Endometrial microvascular endothelial cells (primary cell): ENCODE data around the gene SPDYA. TPM values are rescaled to one million over a fixed set of nuclear protein-coding genes. Genes with fewer than 3 reads are reported as not detected.
"Not testable (repeated sequence)": the region's sequence is repeated elsewhere in the genome, so short reads cannot be mapped to it uniquely, and the experiment has no call there.

Source experiments
- in situ Hi-C: cut with HindIII; loops from 2 replicates; pipeline ENCODE4 v1.10.0; 2017; ENCODE audit warnings: low sequenced_read_pairs, low pct_unique_long_range_greater_than_20kb; ENCODE audit errors: inconsistent ontology term
- total RNA-seq: library from RNA; depleted of rRNA; stranded (reverse); fragments of >200 nt; gene quantifications from one replicate; pipeline ENCODE4 v1.2.3, GENCODE V29; 2015; ENCODE audit errors: inconsistent ontology term

SPDYA gene
- total RNA-seq, result not detected

DNA sequence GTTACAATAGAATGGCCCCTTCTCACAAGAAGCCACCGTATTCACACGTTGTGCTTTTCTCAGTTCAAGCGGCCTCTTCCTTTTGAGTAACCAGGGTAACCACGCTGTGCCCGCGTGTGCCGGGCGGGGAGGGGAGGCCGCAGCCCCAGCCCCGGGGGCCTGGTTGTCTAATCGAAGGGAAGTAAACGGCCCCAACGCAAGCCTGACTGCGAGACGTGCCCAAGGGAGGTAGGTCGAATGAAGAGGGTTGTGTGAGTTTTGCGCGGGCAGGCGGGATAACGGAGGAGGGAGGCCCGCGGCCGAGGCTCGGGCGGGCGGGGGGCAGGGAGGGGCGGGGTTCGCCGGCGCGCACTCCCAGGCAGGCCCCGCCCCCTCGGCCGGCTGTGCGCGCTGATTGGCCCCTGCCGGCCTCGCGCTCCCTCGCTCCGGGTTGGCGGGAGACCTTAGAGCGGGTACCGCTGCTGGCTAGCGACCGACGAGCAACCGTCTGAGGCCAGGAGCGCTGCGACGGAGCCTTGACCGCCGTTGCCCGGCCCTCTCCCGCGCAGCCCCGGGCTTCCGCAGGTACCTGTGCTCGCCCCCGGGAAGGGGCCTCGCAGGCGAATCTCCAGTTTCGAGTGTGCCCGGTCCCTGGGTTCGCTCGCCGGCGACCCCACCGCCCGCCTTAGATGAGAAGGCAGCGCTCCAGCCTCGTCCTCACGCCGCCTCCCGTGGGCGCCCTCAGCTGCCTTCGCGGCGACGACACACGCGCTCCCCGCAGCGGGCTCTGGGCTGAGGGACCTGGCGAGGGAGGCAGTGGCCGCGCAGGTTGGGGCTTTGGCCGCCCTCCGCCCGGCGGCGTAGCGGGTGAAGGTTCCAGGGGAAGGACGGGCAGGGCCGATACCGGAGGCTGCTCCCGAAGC is at the start of gene SPDYA:
Gene SPDYA, plus strand, starts transcription at position 451 of the 902 bp plus-strand sequence. CDS start 5,181 bp downstream, outside the sequence.
- in situ Hi-C loops, result no loop called here

GRCh38 chr2:28761420-28761819 is 49.2 kb upstream of the SPDYA start:
- in situ Hi-C loops, result no loop called here

DNA sequence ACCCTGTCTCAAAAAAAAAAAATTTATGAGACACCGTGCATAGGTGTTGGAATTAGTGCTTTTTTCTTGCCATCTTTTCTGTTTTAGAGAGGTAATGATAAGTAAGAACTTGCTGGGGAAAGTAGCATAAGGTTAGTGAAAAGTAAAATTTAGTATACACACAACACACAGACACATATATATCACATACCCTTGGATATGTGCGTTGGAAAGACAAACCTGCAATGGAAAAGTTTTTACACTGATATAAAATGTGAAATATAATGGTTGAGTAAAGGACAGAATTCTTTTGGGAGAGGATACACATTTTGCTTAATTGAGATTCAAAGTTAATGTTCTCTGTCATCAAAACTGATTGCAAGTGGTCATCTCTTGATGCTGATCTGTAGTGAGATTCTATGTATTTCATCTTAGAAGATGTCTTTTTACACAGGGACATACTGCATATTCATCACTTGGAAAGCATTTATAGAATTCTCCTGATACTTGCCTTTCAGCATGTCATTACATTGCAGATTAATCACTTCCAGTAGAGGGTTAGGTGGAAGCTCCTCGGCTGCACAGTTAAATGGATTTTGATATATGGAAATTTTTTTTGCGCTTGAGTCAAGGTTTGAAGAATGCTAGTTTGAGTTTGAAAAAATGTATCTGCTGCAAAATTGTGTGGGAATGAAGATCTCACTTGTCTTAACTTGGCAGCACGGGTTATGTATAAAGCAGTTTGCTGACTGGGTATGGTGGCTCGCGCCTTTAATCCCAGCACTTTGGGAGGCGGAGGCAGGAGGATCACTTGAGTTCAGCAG is 45.5 kb upstream of the SPDYA start:
- in situ Hi-C loops, result no loop called here

GRCh38 chr2:28766070-28766469 is 44.6 kb upstream of the SPDYA start:
- in situ Hi-C loops, result no loop called here

GRCh38 chr2:28767337-28767736 is 43.3 kb upstream of the SPDYA start:
- in situ Hi-C loops, result no loop called here

DNA sequence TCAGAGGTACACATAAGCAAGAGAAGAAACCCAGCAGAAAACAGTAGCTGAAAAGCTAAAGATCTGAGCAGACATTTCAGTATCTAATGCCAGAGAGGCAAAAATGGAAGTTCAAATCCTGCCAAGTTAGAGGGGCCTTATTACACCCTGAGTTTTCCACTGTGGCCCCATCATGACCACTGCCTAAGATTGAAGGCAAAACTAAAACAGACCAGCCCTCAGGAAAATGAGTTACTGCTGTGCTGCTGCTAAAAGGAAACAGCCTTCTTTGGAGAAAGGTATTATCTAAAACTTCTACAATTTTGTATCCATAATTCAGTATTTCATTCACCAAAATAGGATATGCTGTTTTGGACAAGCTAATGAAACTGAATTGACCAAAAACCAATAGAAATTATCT is 42.2 kb upstream of the SPDYA start:
- in situ Hi-C loops, result no loop called here

GRCh38 chr2:28768952-28769351 is 41.7 kb upstream of the SPDYA start:
- in situ Hi-C loops, result no loop called here

DNA sequence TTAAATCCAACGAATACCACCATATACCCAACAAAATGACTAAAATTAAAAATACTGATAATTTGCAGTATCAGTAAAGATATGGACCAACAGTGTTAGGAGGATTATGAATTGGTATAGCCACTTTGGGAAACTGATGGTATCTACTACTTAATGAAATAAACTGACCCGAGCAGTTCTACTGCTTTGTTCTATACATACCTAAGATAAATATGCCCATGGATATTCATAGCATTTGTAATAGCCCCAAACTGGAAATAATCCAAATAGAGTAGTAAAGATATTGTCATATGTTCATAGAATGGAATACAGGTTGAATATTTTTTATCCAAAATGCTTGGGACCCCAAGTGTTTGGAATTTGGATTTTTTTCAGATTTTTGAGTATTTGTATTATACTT is 38.3 kb upstream of the SPDYA start:
- in situ Hi-C loops, result no loop called here

- in situ Hi-C loops, result no loop called here
Measured at GRCh38 chr2:28776471-28776870, 34.2 kb upstream of the SPDYA start.

DNA sequence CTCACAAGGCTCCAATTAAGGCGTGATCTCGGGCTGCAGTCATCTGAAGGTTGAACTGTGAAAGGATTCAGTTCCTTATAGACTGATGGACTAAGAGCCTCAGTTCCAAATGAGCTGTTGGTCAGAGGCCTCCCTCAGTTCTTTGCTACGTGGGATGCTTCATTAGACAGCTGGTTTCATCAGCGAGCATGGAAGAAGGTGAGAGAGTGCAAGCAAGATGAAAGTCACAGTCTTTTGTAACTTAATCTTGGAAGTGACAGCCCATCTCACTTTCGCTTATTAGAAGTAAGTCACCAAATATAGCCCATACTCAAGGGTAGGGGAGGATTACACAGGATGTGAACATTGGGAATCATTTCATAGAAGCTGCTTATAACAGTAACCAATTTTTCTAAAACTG is 32.2 kb upstream of the SPDYA start:
- in situ Hi-C loops, result no loop called here

- in situ Hi-C loops, result no loop called here
Measured at GRCh38 chr2:28779001-28779400, 31.6 kb upstream of the SPDYA start.

- in situ Hi-C loops, result no loop called here
Measured at GRCh38 chr2:28780496-28780895, 30.1 kb upstream of the SPDYA start.

- in situ Hi-C loops, result no loop called here
Measured at GRCh38 chr2:28782423-28782822, 28.2 kb upstream of the SPDYA start.

- in situ Hi-C loops, result not testable (repeated sequence)
Measured at GRCh38 chr2:28784570-28784969, 26.1 kb upstream of the SPDYA start.

DNA sequence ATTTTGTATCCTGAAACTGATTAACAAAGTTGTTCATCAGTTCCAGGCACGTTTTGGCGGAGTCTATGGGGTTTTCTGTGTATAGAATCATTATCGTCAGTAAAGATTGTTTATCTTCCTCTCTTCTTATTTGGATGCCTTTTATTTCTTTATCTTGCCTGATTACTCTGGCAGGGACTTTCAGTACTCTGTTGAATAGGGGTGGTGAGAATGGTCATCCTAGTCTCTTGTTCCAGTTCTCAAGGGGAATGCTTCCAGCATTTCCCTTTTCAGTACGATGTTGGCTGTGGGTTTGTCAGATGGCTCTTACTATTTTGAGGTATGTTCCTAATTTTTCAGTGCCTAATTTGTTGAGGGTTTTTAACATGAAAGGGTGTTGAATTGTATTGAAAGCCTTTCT is 14.0 kb upstream of the SPDYA start:
- in situ Hi-C loops, result no loop called here

- in situ Hi-C loops, result no loop called here
Measured at GRCh38 chr2:28801726-28802125, 8.9 kb upstream of the SPDYA start.

GRCh38 chr2:28802975-28803429 is 7.6 kb upstream of the SPDYA start:
- in situ Hi-C loops, result no loop called here

DNA sequence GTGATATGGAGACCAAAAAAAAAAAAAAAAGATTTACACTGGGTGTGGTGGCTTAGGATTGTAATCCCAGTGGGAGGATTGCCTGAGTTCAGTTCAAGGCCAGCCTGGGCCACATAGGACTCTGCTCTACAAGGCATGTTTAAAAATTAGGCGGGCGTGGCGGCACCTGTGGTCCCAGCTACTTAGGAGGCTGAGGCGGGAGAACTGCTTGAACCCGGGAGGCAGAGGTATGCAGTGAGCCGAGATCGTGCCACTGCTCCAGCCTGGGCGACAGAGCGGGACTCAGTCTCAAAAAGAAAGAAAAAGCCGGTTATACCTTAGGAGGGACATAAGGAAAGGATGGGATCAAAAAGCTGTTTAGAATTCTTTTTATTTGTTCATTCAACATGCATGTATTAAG is 707 bp upstream of the SPDYA start:
- in situ Hi-C loops, result no loop called here

- in situ Hi-C loops, result no loop called here
Measured at GRCh38 chr2:28818053-28818452, 7.4 kb downstream of the SPDYA start.
